HepG2 (cell line): ENCODE results near the gene ECHS1. TPM values are rescaled to one million over a fixed set of nuclear protein-coding genes. Genes with fewer than 3 reads are reported as not detected.

ENCODE experiments used
- BCL6 ChIP-seq: IDR thresholded peaks from 2 replicates; pipeline ENCODE4 v1.6.1; 2016; ENCODE audit warnings: missing genetic modification reagents, missing compliant biosample characterization
- BHLHE40 ChIP-seq: IDR thresholded peaks from 2 replicates; pipeline ENCODE4 v1.6.1; 2011; ENCODE audit warnings: low read length, improper control_type of control experiment
- BRD4 ChIP-seq: sonication (generic); formaldehyde crosslinking; IDR thresholded peaks from 2 replicates; pipeline ENCODE4 v1.4.0; 2020; ENCODE audit warnings: missing genetic modification reagents
- CENPX ChIP-seq: sonication (generic); formaldehyde crosslinking; IDR thresholded peaks from 2 replicates; pipeline ENCODE4 v1.9.0; 2021; ENCODE audit warnings: mild to moderate bottlenecking, missing genetic modification reagents, moderate library complexity
- CHD2 ChIP-seq: IDR thresholded peaks from 2 replicates; pipeline ENCODE4 v1.6.1; 2011; ENCODE audit warnings: low read depth, low read length, improper control_type of control experiment
- EED ChIP-seq: sonication (generic); formaldehyde crosslinking; IDR thresholded peaks from 2 replicates; pipeline ENCODE4 v1.5.0; 2020; ENCODE audit warnings: mild to moderate bottlenecking, missing genetic modification reagents
- FLYWCH1 ChIP-seq: sonication (generic); formaldehyde crosslinking; IDR thresholded peaks from 2 replicates; pipeline ENCODE4 v1.8.1; 2023; ENCODE audit warnings: mild to moderate bottlenecking, missing genetic modification reagents
- GATAD1 ChIP-seq: IDR thresholded peaks from 2 replicates; pipeline ENCODE4 v1.6.1; 2016; ENCODE audit warnings: missing genetic modification reagents, missing compliant biosample characterization
- KAT2B ChIP-seq: fragments of 150-350 bp; IDR thresholded peaks from 2 replicates; pipeline ENCODE4 v1.6.1; 2014; ENCODE audit warnings: low read depth, low read length, borderline replicate concordance
- KDM2A ChIP-seq: sonication (generic); formaldehyde crosslinking; IDR thresholded peaks from 2 replicates; pipeline ENCODE4 v1.4.0; 2020; ENCODE audit warnings: low read depth, missing genetic modification reagents, borderline replicate concordance
- KLF11 ChIP-seq: IDR thresholded peaks from 2 replicates; pipeline ENCODE4 v1.6.1; 2016; ENCODE audit warnings: missing compliant biosample characterization
- LCORL ChIP-seq, 2 experiments: fragments of 450-650 bp in 1 of 2; sonication (generic) in 1 of 2; formaldehyde crosslinking in 1 of 2; IDR thresholded peaks; 2 replicates each; pipeline versions ENCODE4 v1.5.0 to v1.6.1; 2017 to 2020; ENCODE audit warnings: antibody characterized with exemption in 1 of 2, missing genetic modification reagents in 1 of 2
- MAZ ChIP-seq, 2 experiments: sonication (generic) in 1 of 2; formaldehyde crosslinking in 1 of 2; IDR thresholded peaks; 2 replicates each; pipeline versions ENCODE4 v1.5.0 to v1.6.1; 2012 to 2020; ENCODE audit warnings: low read depth in 2 of 2, mild to moderate bottlenecking in 2 of 2, borderline replicate concordance in 1 of 2, improper control_type of control experiment in 1 of 2, low read length in 1 of 2, missing genetic modification reagents in 1 of 2, moderate library complexity in 1 of 2
- NR2F1 ChIP-seq, 2 experiments: fragments of 450-650 bp in 1 of 2; formaldehyde crosslinking in 1 of 2; IDR thresholded peaks; 2 replicates each; pipeline versions ENCODE4 v1.5.0 to v1.6.1; 2016 to 2020; ENCODE audit warnings: mild to moderate bottlenecking in 1 of 2, missing compliant biosample characterization in 1 of 2, missing genetic modification reagents in 1 of 2, moderate library complexity in 1 of 2
- PHF8 ChIP-seq: sonication (generic); formaldehyde crosslinking; IDR thresholded peaks from 2 replicates; pipeline ENCODE4 v1.5.0; 2020; ENCODE audit warnings: missing genetic modification reagents
- SOX6 ChIP-seq, 2 experiments: fragments of 450-650 bp in 1 of 2; sonication (generic) in 1 of 2; formaldehyde crosslinking in 1 of 2; IDR thresholded peaks; 2 replicates each; pipeline versions ENCODE4 v1.4.0 to v1.6.1; 2017 to 2020; ENCODE audit warnings: antibody characterized with exemption in 1 of 2, mild to moderate bottlenecking in 1 of 2, missing genetic modification reagents in 1 of 2
- SRSF4 ChIP-seq: fragments of 200-400 bp; formaldehyde crosslinking; IDR thresholded peaks from one replicate; pipeline ENCODE4 v1.6.1; 2018; ENCODE audit warnings: mild to moderate bottlenecking, low read depth, low read length, moderate library complexity; ENCODE audit not compliant: poor library complexity, severe bottlenecking
- TBP ChIP-seq: sonication (generic); formaldehyde crosslinking; IDR thresholded peaks from 2 replicates; pipeline ENCODE4 v1.5.0; 2020; ENCODE audit warnings: missing genetic modification reagents
- TCF7 ChIP-seq: sonication (generic); IDR thresholded peaks from 2 replicates; pipeline ENCODE4 v1.6.1; 2016; ENCODE audit warnings: antibody characterized with exemption, low read depth
- ZBTB3 ChIP-seq: sonication (generic); formaldehyde crosslinking; IDR thresholded peaks from 2 replicates; pipeline ENCODE4 v1.4.0; 2020; ENCODE audit warnings: low read depth, mild to moderate bottlenecking, moderate library complexity, missing genetic modification reagents, borderline replicate concordance
- ZNF224 ChIP-seq: sonication (generic); formaldehyde crosslinking; IDR thresholded peaks from 2 replicates; pipeline ENCODE4 v1.5.0; 2020; ENCODE audit warnings: mild to moderate bottlenecking, missing genetic modification reagents
- ZNF234 ChIP-seq: sonication (generic); formaldehyde crosslinking; conservative IDR thresholded peaks from 2 replicates; pipeline ENCODE4 v1.5.1; 2020; ENCODE audit warnings: mild to moderate bottlenecking, missing genetic modification reagents
- ZNF777 ChIP-seq: sonication (generic); formaldehyde crosslinking; IDR thresholded peaks from 2 replicates; pipeline ENCODE4 v1.4.0; 2020; ENCODE audit warnings: missing genetic modification reagents
- ZNF781 ChIP-seq: sonication (generic); formaldehyde crosslinking; IDR thresholded peaks from 2 replicates; pipeline ENCODE4 v1.5.1; 2020; ENCODE audit warnings: borderline replicate concordance, mild to moderate bottlenecking, missing genetic modification reagents; ENCODE audit errors: not compliant biosample characterization
- ZSCAN20 ChIP-seq: sonication (generic); formaldehyde crosslinking; IDR thresholded peaks from 2 replicates; pipeline ENCODE4 v1.4.0; 2020; ENCODE audit warnings: missing genetic modification reagents, mild to moderate bottlenecking, borderline replicate concordance
- polyA plus RNA-seq, 8 experiments: library from polyadenylated mRNA; depleted of rRNA in 3 of 8; stranded (reverse) in 7 of 8; unstranded in 1 of 8; fragments of >200 nt; fragmentation: Illumina TruSeq in 4 of 8; extraction: Trizol in 4 of 8; gene quantifications; 2 replicates each; pipeline versions ENCODE4 v1.2.1 to v1.2.3, GENCODE V29; 2011 to 2016; ENCODE audit warnings: low read depth in 4 of 8, missing spikeins in 1 of 8, mixed read lengths in 1 of 8; ENCODE audit not compliant: insufficient read depth in 1 of 8
- total RNA-seq, 5 experiments: library from RNA; depleted of rRNA; stranded (reverse); fragments of >200 nt; fragmentation: Illumina TruSeq; extraction: Trizol; gene quantifications; 2 replicates each; pipeline ENCODE4 v1.2.3, GENCODE V29; 2016; ENCODE audit warnings: low read depth in 1 of 5
- TF ChIP-seq, protein P1 (sequence below): sonication (generic); formaldehyde crosslinking; IDR thresholded peaks from 2 replicates; pipeline ENCODE4 v1.5.1; 2020; ENCODE audit warnings: mild to moderate bottlenecking, missing genetic modification reagents, borderline replicate concordance
- TF ChIP-seq, protein P2 (sequence below): sonication (generic); formaldehyde crosslinking; IDR thresholded peaks from 2 replicates; pipeline ENCODE4 v1.4.0; 2020; ENCODE audit warnings: missing genetic modification reagents

Gene ECHS1
- total and polyA plus RNA-seq, 2 of the 13 experiments (the other 11 are each of a cell fraction or from before 2014, with no cell fraction given) = 32.7 to 195 TPM

DNA sequence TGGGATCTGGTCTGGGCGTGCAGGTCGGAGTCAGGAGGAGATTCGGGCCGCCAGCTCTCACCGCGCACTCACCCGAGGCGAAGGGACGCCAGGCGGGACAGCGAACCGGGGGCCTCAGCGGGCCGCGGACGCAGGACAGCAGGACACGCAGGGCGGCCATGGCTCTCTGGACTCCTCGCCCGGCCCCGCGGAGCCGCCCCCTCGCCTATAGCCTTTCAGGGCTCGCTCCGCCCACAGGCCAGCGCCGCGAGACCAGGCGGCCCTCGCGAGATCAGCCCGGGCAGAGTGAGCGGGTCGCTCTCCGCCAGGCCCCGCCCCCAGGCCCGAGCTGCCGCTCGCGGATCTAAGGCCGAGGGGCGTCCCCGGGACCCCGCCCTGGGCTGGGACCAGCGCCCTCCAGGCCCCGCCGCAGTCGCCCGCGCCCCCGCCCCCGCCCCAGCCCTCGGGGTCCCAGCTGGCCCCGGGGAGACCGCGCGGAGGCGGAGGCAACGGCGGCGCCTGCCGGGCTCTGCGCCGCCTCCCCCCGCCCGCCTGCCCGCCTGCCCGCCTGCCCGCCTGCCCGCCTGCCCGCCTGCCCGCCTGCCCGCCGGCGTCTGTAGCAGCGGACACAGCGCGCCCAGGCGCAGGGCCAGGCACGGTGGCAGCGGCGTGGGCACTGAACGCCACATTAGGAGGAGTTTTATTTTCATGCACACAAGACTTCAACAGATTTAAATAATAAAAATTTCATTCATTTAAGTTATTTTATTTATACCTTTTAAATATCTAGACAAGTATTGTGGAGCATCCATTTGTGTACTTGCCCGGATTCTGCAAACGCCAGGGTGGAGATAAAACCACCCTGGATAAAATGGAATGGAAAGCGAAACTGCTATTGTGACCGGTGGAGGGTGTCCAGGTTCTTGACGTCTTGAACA, at the start of gene ECHS1 (continued):
- TF ChIP-seq MAZ (IDR thresholded peaks at IDR 0.05; ENCODE audit: borderline replicate concordance, low read depth, low read length) (peak; percentile 58; the same call in 1 of the 2 replicates), MAZ (CRISPR knock-in tag; IDR thresholded peaks at IDR 0.05; ENCODE audit: low read depth) (peak; percentile 74), BRD4 (CRISPR knock-in tag) (peak; percentile 65; the same call in 1 of the 2 replicates), ZNF224 (CRISPR knock-in tag) (no peak), ZNF781 (no peak), CHD2 (peak; percentile 99), KDM2A (CRISPR knock-in tag) (peak; percentile 72; the same call in 1 of the 2 replicates), ZBTB3 (CRISPR knock-in tag) (no peak), SOX6 (IDR thresholded peaks at IDR 0.05) (no peak), SOX6 (CRISPR knock-in tag; IDR thresholded peaks at IDR 0.05) (peak; percentile 43; the same call in 1 of the 2 replicates), KLF11 (CRISPR knock-in tag) (no peak), EED (CRISPR knock-in tag) (no peak), BCL6 (no peak), PHF8 (CRISPR knock-in tag) (peak; percentile 92), BHLHE40 (no peak), LCORL (IDR thresholded peaks at IDR 0.05) (no peak), LCORL (CRISPR knock-in tag; IDR thresholded peaks at IDR 0.05) (peak; percentile 57; the same call in 1 of the 2 replicates), ZNF234 (CRISPR knock-in tag) (no peak), KAT2B (no peak), FLYWCH1 (CRISPR knock-in tag) (no peak), NR2F1 (CRISPR knock-in tag; IDR thresholded peaks at IDR 0.05) (no peak), CENPX (no peak), SRSF4 (no peak), TCF7 (no peak), TBP (CRISPR knock-in tag) (no peak), ZNF777 (no peak), ZSCAN20 (CRISPR knock-in tag) (0 out of 2 replicates have a peak, but pooled peaks have one; percentile 44), GATAD1 (CRISPR knock-in tag) (peak; percentile 73)
- TF ChIP-seq, protein P1, sequence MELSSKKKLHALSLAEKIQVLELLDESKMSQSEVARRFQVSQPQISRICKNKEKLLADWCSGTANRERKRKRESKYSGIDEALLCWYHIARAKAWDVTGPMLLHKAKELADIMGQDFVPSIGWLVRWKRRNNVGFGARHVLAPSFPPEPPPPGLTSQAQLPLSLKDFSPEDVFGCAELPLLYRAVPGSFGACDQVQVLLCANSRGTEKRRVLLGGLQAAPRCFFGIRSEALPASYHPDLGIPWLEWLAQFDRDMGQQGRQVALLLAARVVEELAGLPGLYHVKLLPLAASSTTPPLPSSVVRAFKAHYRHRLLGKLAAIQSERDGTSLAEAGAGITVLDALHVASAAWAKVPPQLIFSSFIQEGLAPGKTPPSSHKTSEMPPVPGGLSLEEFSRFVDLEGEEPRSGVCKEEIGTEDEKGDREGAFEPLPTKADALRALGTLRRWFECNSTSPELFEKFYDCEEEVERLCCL (CRISPR knock-in tag) = no peak
- TF ChIP-seq, protein P2, sequence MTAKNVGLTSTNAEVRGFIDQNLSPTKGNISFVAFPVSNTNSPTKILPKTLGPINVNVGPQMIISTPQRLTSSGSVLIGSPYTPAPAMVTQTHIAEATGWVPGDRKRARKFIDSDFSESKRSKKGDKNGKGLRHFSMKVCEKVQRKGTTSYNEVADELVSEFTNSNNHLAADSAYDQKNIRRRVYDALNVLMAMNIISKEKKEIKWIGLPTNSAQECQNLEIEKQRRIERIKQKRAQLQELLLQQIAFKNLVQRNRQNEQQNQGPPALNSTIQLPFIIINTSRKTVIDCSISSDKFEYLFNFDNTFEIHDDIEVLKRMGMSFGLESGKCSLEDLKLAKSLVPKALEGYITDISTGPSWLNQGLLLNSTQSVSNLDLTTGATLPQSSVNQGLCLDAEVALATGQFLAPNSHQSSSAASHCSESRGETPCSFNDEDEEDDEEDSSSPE (CRISPR knock-in tag) = peak; percentile 54; the same call in 1 of the 2 replicates
